IMR-90 (cell line): Measurements from ENCODE around the gene COMMD1. TPM values are rescaled to one million over a fixed set of nuclear protein-coding genes. Genes with fewer than 3 reads are reported as not detected.

Experiments
- ATAC-seq: fragments of 200-7000 bp; cut with Tn5 transposase; 2 replicates; pipeline ENCODE4 v1.9.1; 2020; ENCODE audit warnings: low read depth, mild to moderate bottlenecking, moderate library complexity
- BruUV-seq: library from RNA; stranded (reverse); fragments of 400-500 nt; replicated peaks from 2 replicates; lab custom pipeline; 2021; lab: Mats Ljungman, UMichigan
- CTCF ChIA-PET: fragments of 300-600 bp; formaldehyde crosslinking; extraction: SDS; loops from one replicate; lab custom pipeline; 2021; ENCODE audit warnings: antibody characterized with exemption; lab: Yijun Ruan, JAX
- POLR2A ChIA-PET: fragments of 300-600 bp; sonication (Branson Sonifier 250); formaldehyde crosslinking; loops from one replicate; lab custom pipeline; 2022; ENCODE audit warnings: antibody characterized with exemption; ENCODE audit not compliant: unreplicated experiment; lab: Charles Lee
- DNase-seq: peaks from one replicate; pipeline ENCODE4 v3.0.0; 2013
- H2AFZ ChIP-seq: replicated peaks from 2 replicates; pipeline ENCODE3; 2013; ENCODE audit warnings: low read length, mild to moderate bottlenecking; ENCODE audit not compliant: poor library complexity
- H2AK5ac ChIP-seq: 2 replicates; pipeline ENCODE4 v1.6.1; 2013; ENCODE audit warnings: low read depth, low read length, inconsistent platforms
- H2AK9ac ChIP-seq: replicated peaks from 2 replicates; pipeline ENCODE3; 2013; ENCODE audit warnings: mild to moderate bottlenecking, low read depth, low read length, moderate library complexity; ENCODE audit not compliant: poor library complexity
- H2BK120ac ChIP-seq: 2 replicates; pipeline ENCODE4 v1.6.1; 2013; ENCODE audit warnings: low read depth, low read length, inconsistent platforms
- H2BK15ac ChIP-seq: 3 replicates; pipeline ENCODE4 v1.6.1; 2013; ENCODE audit warnings: low read depth, low read length, inconsistent platforms
- H2BK20ac ChIP-seq: 2 replicates; pipeline ENCODE4 v1.6.1; 2013; ENCODE audit warnings: low read depth, mild to moderate bottlenecking, inconsistent platforms, low read length, moderate library complexity
- H2BK5ac ChIP-seq: 2 replicates; pipeline ENCODE4 v1.6.1; 2013; ENCODE audit warnings: mild to moderate bottlenecking, low read depth, low read length, inconsistent platforms; ENCODE audit not compliant: poor library complexity, severe bottlenecking
- H3K14ac ChIP-seq: replicated peaks from 2 replicates; pipeline ENCODE4 v1.6.1; 2013; ENCODE audit warnings: low read depth, low read length, inconsistent platforms
- H3K18ac ChIP-seq: 2 replicates; pipeline ENCODE4 v1.6.1; 2013; ENCODE audit warnings: low read depth, low read length, control low read depth
- H3K23ac ChIP-seq: 2 replicates; pipeline ENCODE4 v1.6.1; 2013; ENCODE audit warnings: low read depth, low read length, inconsistent platforms
- H3K27ac ChIP-seq: 2 replicates; pipeline ENCODE4 v1.5.1; 2013; ENCODE audit warnings: mild to moderate bottlenecking, control low read depth, low read length; ENCODE audit not compliant: insufficient read depth
- H3K27me3 ChIP-seq: 2 replicates; pipeline ENCODE4 v1.6.1; 2013; ENCODE audit warnings: low read length; ENCODE audit not compliant: control insufficient read depth, insufficient read depth
- H3K36me3 ChIP-seq: 2 replicates; pipeline ENCODE4 v1.6.1; 2013; ENCODE audit warnings: low read length, mixed read lengths; ENCODE audit not compliant: control insufficient read depth, insufficient read depth
- H3K4ac ChIP-seq: 2 replicates; pipeline ENCODE4 v1.6.1; 2013; ENCODE audit warnings: low read depth, low read length, inconsistent platforms
- H3K4me1 ChIP-seq: 2 replicates; pipeline ENCODE4 v1.6.1; 2013; ENCODE audit warnings: low read length, mixed read lengths; ENCODE audit not compliant: control insufficient read depth, insufficient read depth
- H3K4me2 ChIP-seq: 2 replicates; pipeline ENCODE4 v1.6.1; 2013; ENCODE audit warnings: low read depth, mild to moderate bottlenecking, control low read depth, low read length, moderate library complexity
- H3K4me3 ChIP-seq: 2 replicates; pipeline ENCODE4 v1.5.1; 2013; ENCODE audit warnings: low read depth, mild to moderate bottlenecking, control low read depth, low read length, moderate library complexity; ENCODE audit not compliant: insufficient read depth
- H3K56ac ChIP-seq: 2 replicates; pipeline ENCODE4 v1.6.1; 2013; ENCODE audit warnings: low read length, inconsistent platforms; ENCODE audit not compliant: insufficient read depth; ENCODE audit errors: extremely low read depth
- H3K79me1 ChIP-seq, 2 experiments: 2 replicates each; pipeline ENCODE4 v1.6.1; 2013; ENCODE audit warnings: low read length in 2 of 2, inconsistent platforms in 1 of 2, low read depth in 1 of 2
- H3K9ac ChIP-seq: 2 replicates; pipeline ENCODE4 v1.6.1; 2013; ENCODE audit warnings: low read depth, low read length, control low read depth
- H3K9me1 ChIP-seq: 2 replicates; pipeline ENCODE4 v1.6.1; 2013; ENCODE audit warnings: low read length, inconsistent platforms; ENCODE audit not compliant: insufficient read depth
- H3K9me3 ChIP-seq: 2 replicates; pipeline ENCODE4 v1.6.1; 2013; ENCODE audit warnings: low read length; ENCODE audit not compliant: control insufficient read depth, insufficient read depth
- H4K20me1 ChIP-seq: 2 replicates; pipeline ENCODE4 v1.6.1; 2013; ENCODE audit warnings: low read length, inconsistent platforms; ENCODE audit not compliant: insufficient read depth
- H4K5ac ChIP-seq: 2 replicates; pipeline ENCODE4 v1.6.1; 2013; ENCODE audit warnings: mild to moderate bottlenecking, low read depth, low read length, control low read depth
- H4K8ac ChIP-seq, 2 experiments: 2 replicates each; pipeline ENCODE4 v1.6.1; 2013; ENCODE audit warnings: low read depth in 2 of 2, low read length in 2 of 2, control low read depth in 1 of 2, inconsistent platforms in 1 of 2
- H4K91ac ChIP-seq: 2 replicates; pipeline ENCODE4 v1.6.1; 2013; ENCODE audit warnings: low read depth, low read length, inconsistent platforms; ENCODE audit not compliant: insufficient read depth
- POLR2A ChIP-seq: IDR thresholded peaks from 2 replicates; pipeline ENCODE4 v1.6.1; 2012; ENCODE audit warnings: mild to moderate bottlenecking, low read depth, low read length
- WGBS, 2 experiments: methylation state at CpG; one replicate each; pipeline versions ENCODE4 v1.1.5 to v1.1.7; 2013; ENCODE audit warnings: missing lambda C conversion rate in 2 of 2; ENCODE audit not compliant: insufficient read length in 1 of 2; ENCODE audit errors: extremely low coverage in 2 of 2; 5-methylcytosine and 5-hydroxymethylcytosine counted together
- dilution Hi-C: fragments of 300-500 bp; cut with HindIII; formaldehyde crosslinking; loops from one replicate; pipeline ENCODE4 v1.14.3; 2018; ENCODE audit warnings: low sequenced_read_pairs; ENCODE audit not compliant: unreplicated experiment
- in situ Hi-C: fragments of 300-500 bp; cut with MboI; formaldehyde crosslinking; loops from 3 replicates; pipeline ENCODE4 v1.14.3; 2019; ENCODE audit warnings: low sequenced_read_pairs, inconsistent platforms, mixed read lengths
- intact Hi-C: fragments of 100-400 bp; cut with micrococcal nuclease; formaldehyde crosslinking; loops from 2 replicates; pipeline ENCODE4 v1.10.0; 2022
- polyA plus RNA-seq, 3 experiments: library from polyadenylated mRNA; depleted of rRNA; stranded (reverse); fragments of >200 nt; gene quantifications; 2 replicates each; pipeline ENCODE4 v1.2.3, GENCODE V29; 2012; ENCODE audit warnings: low replicate concordance in 1 of 3
- total RNA-seq: library from RNA; depleted of rRNA; stranded (reverse); fragments of >200 nt; gene quantifications from 2 replicates; pipeline ENCODE4 v1.2.3, GENCODE V29; 2012

Gene COMMD1
- total and polyA plus RNA-seq, 2 of the 4 experiments (the other 2 are of a cell fraction) = 42.8 to 60.4 TPM

- H3K18ac ChIP-seq = no peak overlapping the region
- DNase-seq = no peak
- H4K5ac ChIP-seq = no peak overlapping the region
- H4K91ac ChIP-seq = no peak overlapping the region
- no CpG with 5 or more reads among the region's 2 CpGs for WGBS, 2 experiments
- H2AFZ ChIP-seq = no peak overlapping the region
- no peaks in the 10 kb centered on the region for H3K27me3 ChIP-seq
- no peaks in the 10 kb centered on the region for H3K9me1 ChIP-seq
- H3K27ac ChIP-seq = no peak overlapping the region
- ChIA-PET POLR2A (no interaction called here), CTCF (interaction anchor here (0.7 kb wide), 2 partner anchors 18 to 167 kb away, joined by 3 to 5 read pairs; no protein-coding TSS in a partner anchor)
- no peak overlapping the region for H2BK20ac ChIP-seq
- H3K56ac ChIP-seq = no peak overlapping the region
- H3K9me3 ChIP-seq = no peaks in the 10 kb centered on the region
- no peaks in the 10 kb centered on the region for H3K36me3 ChIP-seq
- no peak for ATAC-seq
- in situ Hi-C loops (no loop called here), dilution Hi-C loops (no loop called here), intact Hi-C loops (no loop called here)
- H3K4ac ChIP-seq = no peak overlapping the region
- no peak overlapping the region for H3K14ac ChIP-seq
- no TSS peak for BruUV-seq
- no peaks in the 10 kb centered on the region for H4K20me1 ChIP-seq
- no peak overlapping the region for H3K23ac ChIP-seq
- H2BK120ac ChIP-seq = no peak overlapping the region
- H3K4me3 ChIP-seq = no peak overlapping the region
- H2AK5ac ChIP-seq = no peak overlapping the region
- no peak for TF ChIP-seq POLR2A
- H3K9ac ChIP-seq = no peak overlapping the region
- H3K4me2 ChIP-seq = no peak overlapping the region
- H3K79me1 ChIP-seq = no peaks in the 10 kb centered on the region
- H2BK15ac ChIP-seq = no peak overlapping the region
- no peaks in the 10 kb centered on the region for H3K4me1 ChIP-seq
- H4K8ac ChIP-seq = no peak overlapping the region
- no peak overlapping the region for H2BK5ac ChIP-seq
- no peak overlapping the region for H2AK9ac ChIP-seq
Observed at GRCh38 chr2:62133320-62133823, 227.9 kb downstream of the COMMD1 start.
